ENCODE results near the gene C1orf226. TPM values are rescaled to one million over a fixed set of nuclear protein-coding genes. Genes with fewer than 3 reads are reported as not detected.

Gene C1orf226
- total and polyA plus RNA-seq, 9 of the 15 experiments (the other 6 are each of a cell fraction or from before 2014, with no cell fraction given), result 0.10 to 1.4 (median 0.47) TPM

GRCh38 chr1:162391790-162392563 is 10.4 kb downstream of the C1orf226 start (continued):
- TF ChIP-seq ZNF764 (CRISPR knock-in tag; IDR thresholded peaks at IDR 0.05; ENCODE audit: low read depth) (no peak), HLTF (IDR thresholded peaks at IDR 0.05) (peak; percentile 74), NCOR1 (IDR thresholded peaks at IDR 0.05) (0 out of 2 replicates have a peak, but pooled peaks have one; percentile 10), ETV1 (tag; conservative IDR thresholded peaks at IDR 0.05; ENCODE audit: low read depth) (no peak), SRSF3 (IDR thresholded peaks at IDR 0.05; ENCODE audit: insufficient read depth, low read length) (no peak), STAG1 (CRISPR knock-in tag; IDR thresholded peaks at IDR 0.05; ENCODE audit: borderline replicate concordance) (no peak), HMG20B (CRISPR knock-in tag; IDR thresholded peaks at IDR 0.05) (no peak), ZBTB12 (CRISPR knock-in tag; IDR thresholded peaks at IDR 0.05) (no peak), ATF7 (IDR thresholded peaks at IDR 0.05) (no peak; the same call in 1 of the 2 replicates), WHSC1 (IDR thresholded peaks at IDR 0.05; ENCODE audit: low read length) (no peak), SRSF1 (IDR thresholded peaks at IDR 0.05; ENCODE audit: low read depth, low read length) (no peak), ATF1 (CRISPR knock-in tag; IDR thresholded peaks at IDR 0.05) (no peak), ATF1 (tag; IDR thresholded peaks at IDR 0.05) (no peak), POLR2AphosphoS2 (IDR thresholded peaks at IDR 0.05; ENCODE audit: low read length) (no peak), ZNF77 (CRISPR knock-in tag; IDR thresholded peaks at IDR 0.05) (no peak), SIN3B (IDR thresholded peaks at IDR 0.05; ENCODE audit: low read depth) (no peak), ZBTB33 (CRISPR knock-in tag; IDR thresholded peaks at IDR 0.05) (no peak), HDAC1 (IDR thresholded peaks at IDR 0.05) (peak in 1 of 2 experiments; percentile 76; a peak in 2 of 4 replicates), PURB (CRISPR knock-in tag; IDR thresholded peaks at IDR 0.05; ENCODE audit: low read depth) (no peak)
- TF ChIP-seq, protein P1, sequence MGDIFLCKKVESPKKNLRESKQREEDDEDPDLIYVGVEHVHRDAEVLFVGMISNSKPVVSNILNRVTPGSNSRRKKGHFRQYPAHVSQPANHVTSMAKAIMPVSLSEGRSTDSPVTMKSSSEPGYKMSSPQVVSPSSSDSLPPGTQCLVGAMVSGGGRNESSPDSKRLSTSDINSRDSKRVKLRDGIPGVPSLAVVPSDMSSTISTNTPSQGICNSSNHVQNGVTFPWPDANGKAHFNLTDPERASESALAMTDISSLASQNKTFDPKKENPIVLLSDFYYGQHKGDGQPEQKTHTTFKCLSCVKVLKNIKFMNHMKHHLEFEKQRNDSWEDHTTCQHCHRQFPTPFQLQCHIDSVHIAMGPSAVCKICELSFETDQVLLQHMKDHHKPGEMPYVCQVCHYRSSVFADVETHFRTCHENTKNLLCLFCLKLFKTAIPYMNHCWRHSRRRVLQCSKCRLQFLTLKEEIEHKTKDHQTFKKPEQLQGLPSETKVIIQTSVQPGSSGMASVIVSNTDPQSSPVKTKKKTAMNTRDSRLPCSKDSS (IDR thresholded peaks at IDR 0.05; ENCODE audit: low read depth, partially characterized antibody), result peak; percentile 14
- TF ChIP-seq, protein P2, sequence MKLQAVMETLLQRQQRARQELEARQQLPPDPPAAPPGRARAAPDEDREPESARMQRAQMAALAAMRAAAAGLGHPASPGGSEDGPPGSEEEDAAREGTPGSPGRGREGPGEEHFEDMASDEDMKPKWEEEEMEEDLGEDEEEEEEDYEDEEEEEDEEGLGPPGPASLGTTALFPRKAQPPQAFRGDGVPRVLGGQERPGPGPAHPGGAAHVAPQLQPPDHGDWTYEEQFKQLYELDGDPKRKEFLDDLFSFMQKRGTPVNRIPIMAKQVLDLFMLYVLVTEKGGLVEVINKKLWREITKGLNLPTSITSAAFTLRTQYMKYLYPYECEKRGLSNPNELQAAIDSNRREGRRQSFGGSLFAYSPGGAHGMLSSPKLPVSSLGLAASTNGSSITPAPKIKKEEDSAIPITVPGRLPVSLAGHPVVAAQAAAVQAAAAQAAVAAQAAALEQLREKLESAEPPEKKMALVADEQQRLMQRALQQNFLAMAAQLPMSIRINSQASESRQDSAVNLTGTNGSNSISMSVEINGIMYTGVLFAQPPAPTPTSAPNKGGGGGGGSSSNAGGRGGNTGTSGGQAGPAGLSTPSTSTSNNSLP (IDR thresholded peaks at IDR 0.05; ENCODE audit: borderline replicate concordance, low read depth, low read length), result no peak; the same call in 1 of the 2 replicates
